Measurements from ENCODE around the gene CLCN1. TPM values are rescaled to one million over a fixed set of nuclear protein-coding genes. Genes with fewer than 3 reads are reported as not detected.

CLCN1 gene
- total RNA-seq, 1 experiment from 2014 or later = not detected

GRCh38 chr7:143284591-143285469, 31.1 kb upstream of the CLCN1 start, which contains the start of gene TMEM139:
TSS of gene TMEM139 (plus strand) at chr7:143284958. CDS start at chr7:143285958, 1,000 bp downstream.
- Histone ChIP-seq H3K4me1 (ENCODE audit: insufficient read depth, low read length, poor library complexity, severe bottlenecking) (peaks cover 7% of the 10 kb centered on the region), H3K36me3 (ENCODE audit: insufficient read depth, low read length, poor library complexity, severe bottlenecking) (no peaks in the 10 kb centered on the region), H3K27me3 (replicated peaks; ENCODE audit: insufficient read depth, low read depth, low read length, poor library complexity) (no peaks in the 10 kb centered on the region), H3K4me3 (ENCODE audit: low read depth, low read length, poor library complexity, severe bottlenecking) (no peak within 1 kb of the TSS), H3K9me3 (ENCODE audit: low read depth, low read length, poor library complexity, severe bottlenecking) (no peaks in the 10 kb centered on the region), H3K27ac (ENCODE audit: low read depth, low read length, poor library complexity, severe bottlenecking) (no peak within 1 kb of the TSS)
- BruUV-seq (replicated peaks) = no TSS peak
- TF ChIP-seq EZH2 (IDR thresholded peaks at IDR 0.05; ENCODE audit: borderline replicate concordance, low read depth, low read length, poor library complexity, severe bottlenecking) = no peak
- TF ChIP-seq CTCF (conservative IDR thresholded peaks at IDR 0.05; ENCODE audit: low read depth, low read length) = no peak
- intact Hi-C loops (cut with micrococcal nuclease; ENCODE audit: unreplicated experiment) = no loop called here
- CTCF ChIA-PET = no interaction called here
- no peak for DNase-seq (ENCODE audit: low spot score)
- POLR2A ChIA-PET (ENCODE audit: low non-redundant PET) = no interaction called here

GRCh38 chr7:143285470-143285778, 30.5 kb upstream of the CLCN1 start:
- Histone ChIP-seq H3K27me3 (replicated peaks; ENCODE audit: insufficient read depth, low read depth, low read length, poor library complexity) (no peaks in the 10 kb centered on the region), H3K4me1 (ENCODE audit: insufficient read depth, low read length, poor library complexity, severe bottlenecking) (peaks cover 9% of the 10 kb centered on the region), H3K4me3 (ENCODE audit: low read depth, low read length, poor library complexity, severe bottlenecking) (no peak overlapping the region), H3K27ac (ENCODE audit: low read depth, low read length, poor library complexity, severe bottlenecking) (no peak overlapping the region), H3K36me3 (ENCODE audit: insufficient read depth, low read length, poor library complexity, severe bottlenecking) (no peaks in the 10 kb centered on the region), H3K9me3 (ENCODE audit: low read depth, low read length, poor library complexity, severe bottlenecking) (no peaks in the 10 kb centered on the region)
- TF ChIP-seq CTCF (conservative IDR thresholded peaks at IDR 0.05; ENCODE audit: low read depth, low read length) (no peak), EZH2 (IDR thresholded peaks at IDR 0.05; ENCODE audit: borderline replicate concordance, low read depth, low read length, poor library complexity, severe bottlenecking) (no peak)
- no TSS peak for BruUV-seq (replicated peaks)
- ChIA-PET CTCF (no interaction called here), POLR2A (ENCODE audit: low non-redundant PET) (no interaction called here)
- DNase-seq (ENCODE audit: low spot score) = no peak
- intact Hi-C loops (cut with micrococcal nuclease; ENCODE audit: unreplicated experiment) = no loop called here

- H3K27ac ChIP-seq (ENCODE audit: low read depth, low read length, poor library complexity, severe bottlenecking) = no peak overlapping the region
- H3K27me3 ChIP-seq (replicated peaks; ENCODE audit: insufficient read depth, low read depth, low read length, poor library complexity) = no peaks in the 10 kb centered on the region
- no peaks in the 10 kb centered on the region for H3K9me3 ChIP-seq (ENCODE audit: low read depth, low read length, poor library complexity, severe bottlenecking)
- POLR2A ChIA-PET (ENCODE audit: low non-redundant PET) = no interaction called here
- TF ChIP-seq EZH2 (IDR thresholded peaks at IDR 0.05; ENCODE audit: borderline replicate concordance, low read depth, low read length, poor library complexity, severe bottlenecking) = no peak
- no peak for TF ChIP-seq CTCF (conservative IDR thresholded peaks at IDR 0.05; ENCODE audit: low read depth, low read length)
- H3K4me3 ChIP-seq (ENCODE audit: low read depth, low read length, poor library complexity, severe bottlenecking) = no peak overlapping the region
- BruUV-seq (replicated peaks) = no TSS peak
- CTCF ChIA-PET = no interaction called here
- no peak for DNase-seq (ENCODE audit: low spot score)
- intact Hi-C loops (cut with micrococcal nuclease; ENCODE audit: unreplicated experiment) = no loop called here
- H3K4me1 ChIP-seq (ENCODE audit: insufficient read depth, low read length, poor library complexity, severe bottlenecking) = peaks cover 14% of the 10 kb centered on the region
- H3K36me3 ChIP-seq (ENCODE audit: insufficient read depth, low read length, poor library complexity, severe bottlenecking) = no peaks in the 10 kb centered on the region
Observed at GRCh38 chr7:143285806-143286521, 29.9 kb upstream of the CLCN1 start.

All from A673 (cell line).